OCI-LY1 (cell line): ENCODE data around the gene TMEM38A.
"Not testable (repeated sequence)": the region's sequence is repeated elsewhere in the genome, so short reads cannot be mapped to it uniquely, and the experiment has no call there.

ENCODE experiments used
- H2AFZ ChIP-seq: fragments of 200-600 bp; sonication (generic), shearing (Covaris generic); 2 replicates; pipeline ENCODE4 v1.6.0; 2014; ENCODE audit warnings: antibody characterized with exemption, mild to moderate bottlenecking, low read length
- H3F3A ChIP-seq: fragments of 200-600 bp; sonication (generic), shearing (Covaris generic); 2 replicates; pipeline ENCODE4 v1.6.0; 2014; ENCODE audit warnings: mild to moderate bottlenecking, antibody characterized with exemption, low read length, moderate library complexity; ENCODE audit not compliant: insufficient read depth
- H3K27ac ChIP-seq: fragments of 200-600 bp; sonication (generic); 2 replicates; pipeline ENCODE4 v1.5.1; 2014; ENCODE audit warnings: low read length, mixed run types, mild to moderate bottlenecking, low read depth; ENCODE audit not compliant: poor library complexity, severe bottlenecking
- H3K27me3 ChIP-seq: fragments of 200-600 bp; sonication (generic); 2 replicates; pipeline ENCODE4 v1.6.0; 2014; ENCODE audit warnings: antibody characterized with exemption, mild to moderate bottlenecking, low read length, moderate library complexity; ENCODE audit not compliant: insufficient read depth
- H3K36me3 ChIP-seq: fragments of 200-600 bp; sonication (generic); 2 replicates; pipeline ENCODE4 v1.6.1; 2014; ENCODE audit warnings: mild to moderate bottlenecking, antibody characterized with exemption, low read length, moderate library complexity, mixed read lengths; ENCODE audit not compliant: insufficient read depth
- H3K4me1 ChIP-seq: fragments of 200-600 bp; sonication (generic); 2 replicates; pipeline ENCODE4 v1.5.1; 2014; ENCODE audit warnings: mild to moderate bottlenecking, low read length, moderate library complexity; ENCODE audit not compliant: insufficient read depth, severe bottlenecking
- H3K4me2 ChIP-seq: fragments of 200-600 bp; sonication (generic), shearing (Covaris generic); 2 replicates; pipeline ENCODE4 v1.6.1; 2014; ENCODE audit warnings: low read length
- H3K4me3 ChIP-seq: fragments of 200-600 bp; sonication (generic); 2 replicates; pipeline ENCODE4 v1.5.1; 2014; ENCODE audit warnings: low read length, low read depth, mild to moderate bottlenecking, mixed read lengths; ENCODE audit not compliant: poor library complexity, severe bottlenecking
- H3K79me2 ChIP-seq: fragments of 200-600 bp; shearing (Covaris generic); 2 replicates; pipeline ENCODE4 v1.6.1; 2016; ENCODE audit warnings: mixed run types, low read length, mixed read lengths; ENCODE audit not compliant: insufficient read depth
- H3K9ac ChIP-seq: fragments of 200-600 bp; sonication (generic), shearing (Covaris generic); 2 replicates; pipeline ENCODE4 v1.6.1; 2014; ENCODE audit warnings: mild to moderate bottlenecking, low read length, mixed read lengths
- H3K9me2 ChIP-seq: fragments of 200-600 bp; sonication (generic), shearing (Covaris generic); 2 replicates; pipeline ENCODE4 v1.6.1; 2014; ENCODE audit warnings: low read depth, mild to moderate bottlenecking, low read length, mixed read lengths
- H3K9me3 ChIP-seq: fragments of 200-600 bp; shearing (Covaris generic); 2 replicates; pipeline ENCODE4 v1.6.1; 2014; ENCODE audit warnings: low read length, mixed read lengths
- H4K20me1 ChIP-seq: fragments of 200-600 bp; sonication (generic), shearing (Covaris generic); 2 replicates; pipeline ENCODE4 v1.6.0; 2016; ENCODE audit warnings: mild to moderate bottlenecking, low read length; ENCODE audit not compliant: insufficient read depth
- CTCF ChIP-seq: fragments of 200-600 bp; sonication (generic), shearing (Covaris generic); IDR thresholded peaks from 2 replicates; pipeline ENCODE4 v1.5.1; 2017; ENCODE audit warnings: mild to moderate bottlenecking, antibody characterized with exemption, low read length, moderate library complexity, mixed read lengths
- EZH2 ChIP-seq: fragments of 200-600 bp; sonication (generic), shearing (Covaris generic); IDR thresholded peaks from 2 replicates; pipeline ENCODE4 v1.8.0; 2017; ENCODE audit warnings: borderline replicate concordance, mixed run types, mild to moderate bottlenecking, antibody characterized with exemption, low read length, moderate library complexity, mixed read lengths

Gene TMEM38A

GRCh38 chr19:16698914-16699313, 38.0 kb downstream of the TMEM38A start:
- H3K4me2 ChIP-seq, result no peak overlapping the region
- H3K9me2 ChIP-seq, result no peaks in the 10 kb centered on the region
- H4K20me1 ChIP-seq, result no peaks in the 10 kb centered on the region
- H3K4me1 ChIP-seq, result no peaks in the 10 kb centered on the region
- no peaks in the 10 kb centered on the region; the same call in 1 of the 2 replicates for H3K36me3 ChIP-seq
- no peak for TF ChIP-seq EZH2
- TF ChIP-seq CTCF, result no peak
- no peaks in the 10 kb centered on the region for H3K9me3 ChIP-seq
- H3K4me3 ChIP-seq, result no peak overlapping the region
- no peak overlapping the region for H2AFZ ChIP-seq
- no peaks in the 10 kb centered on the region for H3F3A ChIP-seq
- no peak overlapping the region for H3K27ac ChIP-seq
- 0 out of 2 replicates have a peak, but pooled peaks cover 4% of the 10 kb centered on the region for H3K27me3 ChIP-seq
- no peaks in the 10 kb centered on the region for H3K79me2 ChIP-seq
- H3K9ac ChIP-seq, result no peak overlapping the region

- H3F3A ChIP-seq, result no peaks in the 10 kb centered on the region
- H3K79me2 ChIP-seq, result no peaks in the 10 kb centered on the region
- H3K4me3 ChIP-seq, result no peak overlapping the region
- no peaks in the 10 kb centered on the region for H4K20me1 ChIP-seq
- H3K9me2 ChIP-seq, result no peaks in the 10 kb centered on the region
- H3K27me3 ChIP-seq, result 0 out of 2 replicates have a peak, but pooled peaks cover 4% of the 10 kb centered on the region
- no peak overlapping the region for H2AFZ ChIP-seq
- no peaks in the 10 kb centered on the region for H3K9me3 ChIP-seq
- no peak for TF ChIP-seq CTCF
- TF ChIP-seq EZH2, result no peak
- no peak overlapping the region for H3K27ac ChIP-seq
- no peak overlapping the region for H3K4me2 ChIP-seq
- no peak overlapping the region for H3K9ac ChIP-seq
- H3K4me1 ChIP-seq, result no peaks in the 10 kb centered on the region
- no peaks in the 10 kb centered on the region for H3K36me3 ChIP-seq
Observed at GRCh38 chr19:16702123-16702522, 41.2 kb downstream of the TMEM38A start.

GRCh38 chr19:16703677-16704076, 42.7 kb downstream of the TMEM38A start:
- H3K36me3 ChIP-seq, result no peaks in the 10 kb centered on the region

GRCh38 chr19:16710870-16711269, 49.9 kb downstream of the TMEM38A start:
- H3K4me1 ChIP-seq, H3K36me3 ChIP-seq, H3K4me3 ChIP-seq, H3K9ac ChIP-seq, H3K27ac ChIP-seq, H2AFZ ChIP-seq, H3K9me2 ChIP-seq, H3K9me3 ChIP-seq, H3K27me3 ChIP-seq, H4K20me1 ChIP-seq, H3F3A ChIP-seq, H3K79me2 ChIP-seq, H3K4me2 ChIP-seq: not testable (repeated sequence)

More at GRCh38 chr19:16703677-16704076, 42.7 kb downstream of the TMEM38A start:
- no peak overlapping the region for H3K27ac ChIP-seq
- no peaks in the 10 kb centered on the region for H3K79me2 ChIP-seq
- no peaks in the 10 kb centered on the region for H3K4me1 ChIP-seq
- H3K27me3 ChIP-seq, result no peaks in the 10 kb centered on the region
- no peak overlapping the region for H3K4me2 ChIP-seq
- no peaks in the 10 kb centered on the region for H3K9me2 ChIP-seq
- TF ChIP-seq EZH2, result no peak
- TF ChIP-seq CTCF, result no peak
- H4K20me1 ChIP-seq, result no peaks in the 10 kb centered on the region
- no peaks in the 10 kb centered on the region for H3K9me3 ChIP-seq
- no peak overlapping the region for H3K9ac ChIP-seq
- no peak overlapping the region for H2AFZ ChIP-seq
- no peaks in the 10 kb centered on the region for H3F3A ChIP-seq
- no peak overlapping the region for H3K4me3 ChIP-seq

- not testable (repeated sequence) for H3K27ac ChIP-seq, H3K9me3 ChIP-seq, H3K9me2 ChIP-seq, H3K4me2 ChIP-seq, H3K79me2 ChIP-seq, H3K9ac ChIP-seq, H3K4me1 ChIP-seq, H2AFZ ChIP-seq, H3K27me3 ChIP-seq, H4K20me1 ChIP-seq, H3F3A ChIP-seq, H3K36me3 ChIP-seq, H3K4me3 ChIP-seq
Observed at GRCh38 chr19:16712295-16712694, 51.4 kb downstream of the TMEM38A start.
